8988T (cell line): ENCODE results near the gene TMEM259.
A peak's percentile ranks its signal among the peaks of the same experiment; 100 is the strongest.
"Not testable (repeated sequence)": the region's sequence is repeated elsewhere in the genome, so short reads cannot be mapped to it uniquely, and the experiment has no call there.

Experiments used
- DNase-seq: peaks from one replicate; pipeline ENCODE4 v3.0.0; 2011

TMEM259 gene

DNA sequence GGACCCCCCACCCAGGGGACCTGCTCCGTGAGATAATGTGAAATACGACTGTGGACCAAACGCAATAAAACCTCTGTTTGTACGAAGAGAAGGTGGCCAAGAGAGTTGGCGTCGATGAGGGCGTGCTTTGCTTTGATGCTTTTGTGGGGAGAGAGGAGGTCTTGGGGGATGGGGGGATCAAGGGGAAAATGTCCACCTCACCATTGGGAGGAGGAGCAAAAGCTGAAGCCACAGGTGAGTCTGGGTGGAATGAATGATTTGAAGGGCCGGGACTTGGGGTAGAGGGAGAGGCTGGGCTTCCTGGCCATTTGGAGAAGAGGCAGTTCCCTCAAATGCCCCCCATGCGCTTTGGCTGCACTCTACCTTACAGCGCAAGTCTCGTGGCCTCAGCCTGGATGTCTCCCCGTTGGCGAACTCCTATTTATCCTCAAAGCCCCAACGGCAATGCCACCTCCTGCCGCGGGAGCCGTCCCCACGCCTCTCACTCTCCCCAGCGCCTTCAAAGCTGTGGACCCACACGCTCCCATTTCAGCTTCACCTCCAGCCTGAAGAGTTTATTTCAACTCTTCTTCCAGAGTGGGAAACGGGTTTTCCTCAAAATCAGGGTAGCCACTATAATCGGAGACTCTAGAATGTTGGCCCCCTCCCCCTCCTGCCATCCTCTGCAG is 18.2 kb upstream of the TMEM259 start:
- no peak for DNase-seq

- DNase-seq = no peak
Measured at GRCh38 chr19:1037621-1038064, 16.7 kb upstream of the TMEM259 start.

- no peak for DNase-seq
Measured at GRCh38 chr19:1035998-1036621, 15.2 kb upstream of the TMEM259 start.

DNA sequence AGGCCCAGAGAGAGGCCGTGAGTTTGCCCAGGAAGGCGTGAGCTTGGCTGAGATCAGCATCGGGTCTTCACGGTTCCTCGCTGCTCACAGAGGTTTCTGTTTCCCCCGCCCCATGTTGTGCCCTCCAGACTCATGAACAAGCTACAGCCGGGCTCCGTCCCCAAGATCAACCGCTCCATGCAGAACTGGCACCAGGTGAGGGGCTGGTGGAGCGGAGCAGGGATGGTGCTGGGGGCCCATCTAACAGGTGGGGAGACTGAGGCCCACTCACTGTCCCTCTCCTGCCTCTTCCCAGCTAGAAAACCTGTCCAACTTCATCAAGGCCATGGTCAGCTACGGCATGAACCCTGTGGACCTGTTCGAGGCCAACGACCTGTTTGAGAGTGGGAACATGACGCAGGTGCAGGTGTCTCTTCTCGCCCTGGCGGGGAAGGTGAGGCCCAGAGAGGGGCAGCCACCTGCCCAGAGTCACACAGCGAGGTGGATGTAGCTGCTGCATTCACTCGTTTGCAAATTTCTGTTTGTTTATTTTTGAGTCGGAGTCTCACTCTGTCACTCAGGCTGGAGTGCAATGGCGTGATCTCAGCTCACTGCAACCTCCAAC is 11.4 kb upstream of the TMEM259 start:
- no peak for DNase-seq

GRCh38 chr19:1028062-1028926 is 7.4 kb upstream of the TMEM259 start:
- DNase-seq = peak; percentile 84

GRCh38 chr19:1027650-1028061 is 6.7 kb upstream of the TMEM259 start:
- DNase-seq = peak; percentile 68

- peak; percentile 37 for DNase-seq
Measured at GRCh38 chr19:1026783-1027649, 6.1 kb upstream of the TMEM259 start.

DNA sequence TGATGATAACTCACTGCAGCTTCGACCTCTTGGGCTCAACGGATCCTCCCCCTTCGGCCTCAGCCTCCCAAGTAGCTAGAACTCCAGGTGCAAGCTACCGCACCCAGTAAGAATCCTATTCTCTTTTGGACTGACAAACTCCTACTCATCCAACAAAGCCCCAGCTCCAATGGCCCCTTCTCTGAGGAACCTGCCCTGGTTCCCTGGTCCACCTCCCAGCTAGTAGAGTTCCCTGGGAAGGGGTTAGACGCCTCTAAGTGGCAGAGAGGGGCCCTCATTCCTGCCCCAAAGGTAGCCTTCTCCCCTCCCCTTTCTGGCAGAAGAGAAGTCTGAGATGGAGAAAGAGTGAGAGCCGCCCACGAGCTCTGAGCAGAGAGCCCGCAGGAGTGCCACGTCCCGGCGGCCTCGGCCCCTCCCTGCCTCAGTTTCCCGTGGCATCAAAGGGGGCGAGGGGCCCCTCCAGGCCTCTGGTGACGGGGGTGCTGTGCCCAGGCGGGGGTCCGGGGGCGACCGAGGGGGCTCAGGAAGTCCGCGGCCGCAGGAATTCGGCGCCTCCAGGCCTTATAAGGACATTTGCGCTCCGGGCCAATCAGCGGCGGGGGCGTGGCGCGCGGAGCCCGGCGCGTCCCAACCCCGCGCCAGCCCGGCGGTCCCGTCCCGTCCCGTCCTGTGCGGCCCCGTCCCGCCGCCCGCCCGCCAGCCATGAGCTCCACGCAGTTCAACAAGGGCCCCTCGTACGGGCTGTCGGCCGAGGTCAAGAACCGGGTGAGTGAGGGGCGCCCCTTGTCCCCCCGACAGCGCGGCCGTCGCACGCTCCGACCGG is 5.2 kb upstream of the TMEM259 start, which contains the start of gene CNN2:
Gene CNN2 (plus strand): TSS at position 649 of the 823 bp plus-strand sequence. CDS start 54 bp downstream, at position 703.
- DNase-seq = peak; percentile 91

- not testable (repeated sequence) for DNase-seq
Measured at GRCh38 chr19:1025080-1025479, 4.2 kb upstream of the TMEM259 start.

- not testable (repeated sequence) for DNase-seq
Measured at GRCh38 chr19:1023883-1024188, 2.9 kb upstream of the TMEM259 start.

DNA sequence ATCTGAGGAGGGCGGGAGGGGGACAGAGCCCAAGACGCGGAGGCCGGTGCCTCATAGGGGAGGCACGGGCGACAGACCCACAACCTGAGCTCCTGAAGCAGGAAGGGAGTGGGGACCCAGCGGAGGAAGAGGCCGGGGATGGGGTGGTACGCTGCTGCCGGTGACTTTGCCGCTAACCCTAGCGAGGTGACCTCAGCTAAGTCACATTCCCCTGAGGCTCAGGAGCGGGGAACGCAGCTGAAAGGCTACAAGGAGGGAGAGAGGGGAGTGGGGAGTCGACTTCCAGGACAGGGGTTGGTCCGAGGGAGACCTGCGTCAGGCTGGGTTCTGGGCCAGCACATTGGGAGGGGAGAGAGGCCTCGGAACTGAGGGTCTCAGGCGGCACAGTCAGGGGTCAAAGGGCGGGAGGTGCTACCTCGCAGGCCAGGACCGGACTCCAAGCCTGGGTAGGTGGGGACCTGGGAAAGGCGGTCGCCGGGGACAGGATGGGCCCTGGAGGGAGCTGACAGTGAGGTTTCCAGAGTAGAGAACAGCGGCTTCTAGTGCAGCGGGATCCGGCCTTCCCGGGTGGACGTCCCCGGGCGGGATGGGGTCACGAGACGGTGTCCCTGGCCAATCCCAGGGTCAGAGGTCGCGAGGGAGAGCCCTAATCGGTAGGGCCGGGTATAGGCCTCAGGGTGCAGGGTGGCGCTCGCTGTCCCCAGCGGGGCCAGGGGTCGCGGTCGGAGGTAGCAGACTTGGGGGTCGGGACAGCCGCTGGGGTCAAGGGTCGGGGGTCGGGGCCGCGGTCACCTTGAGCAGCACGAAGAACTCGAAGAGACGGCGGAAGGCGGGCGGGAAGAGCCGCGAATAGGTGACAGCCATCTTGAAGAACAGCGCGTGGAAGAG is 699 bp downstream of the TMEM259 start:
- DNase-seq = peak; percentile 47

DNA sequence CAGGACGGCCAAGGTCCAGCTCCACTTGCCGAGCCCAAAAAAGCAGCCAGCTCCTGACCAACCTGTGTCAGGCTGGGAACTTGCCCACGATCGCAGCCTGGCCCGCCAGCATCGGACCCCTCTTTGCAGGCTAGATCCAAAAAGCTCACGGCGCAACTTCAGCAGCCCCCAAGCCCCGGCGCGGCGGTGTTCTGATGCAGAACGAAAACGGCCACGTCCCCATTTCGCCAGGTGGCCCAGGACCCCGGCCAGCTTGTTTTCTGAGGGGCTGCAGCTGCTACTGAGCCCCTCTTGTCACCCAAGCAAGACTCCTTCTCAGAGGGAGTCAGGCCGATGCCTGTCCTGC is 1.3 kb downstream of the TMEM259 start:
- DNase-seq = no peak

- peak; percentile 50 for DNase-seq
Measured at GRCh38 chr19:1018932-1019615, 1.8 kb downstream of the TMEM259 start.

GRCh38 chr19:1018393-1018792 is 2.5 kb downstream of the TMEM259 start:
- DNase-seq = peak; percentile 35

GRCh38 chr19:1017906-1018305 is 3.0 kb downstream of the TMEM259 start:
- no peak for DNase-seq

DNA sequence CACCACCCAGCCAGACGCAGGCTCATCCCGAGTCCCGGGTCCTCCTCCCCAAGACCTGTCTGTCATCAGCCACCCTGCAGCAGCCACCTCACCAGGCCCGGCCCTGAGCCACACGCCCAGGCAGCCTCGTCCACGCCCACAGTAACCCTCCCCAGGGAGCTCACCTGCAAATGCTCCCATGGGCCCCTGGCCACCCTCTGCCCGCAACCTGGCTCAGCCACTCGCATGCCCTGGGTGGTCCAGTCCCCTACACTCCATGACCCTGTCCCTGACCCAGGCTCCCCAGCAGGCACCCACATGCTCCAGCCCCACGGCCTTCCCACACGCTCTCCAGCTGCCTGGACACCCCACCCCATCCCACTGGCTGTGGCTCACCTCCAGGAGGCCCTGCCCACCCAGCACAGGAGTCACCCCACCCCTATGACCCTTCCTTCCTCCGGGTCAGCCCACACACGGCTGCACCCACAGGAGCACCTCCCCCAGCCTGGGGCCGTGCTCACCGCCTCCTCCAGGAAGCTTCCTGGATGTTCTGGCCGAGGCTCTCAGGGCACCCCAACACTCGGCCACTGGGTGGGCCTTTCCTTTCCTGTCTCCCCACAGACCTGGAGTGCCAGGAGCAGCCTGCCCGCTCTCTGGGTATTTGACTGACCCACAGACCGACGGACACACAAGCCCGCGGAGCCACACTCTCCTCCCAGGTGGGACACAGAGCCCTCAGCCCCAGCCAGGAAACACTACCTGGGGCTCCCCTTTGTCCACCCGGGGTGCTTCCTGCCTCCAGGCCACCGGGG is 3.6 kb downstream of the TMEM259 start:
- peak; percentile 81 for DNase-seq

DNA sequence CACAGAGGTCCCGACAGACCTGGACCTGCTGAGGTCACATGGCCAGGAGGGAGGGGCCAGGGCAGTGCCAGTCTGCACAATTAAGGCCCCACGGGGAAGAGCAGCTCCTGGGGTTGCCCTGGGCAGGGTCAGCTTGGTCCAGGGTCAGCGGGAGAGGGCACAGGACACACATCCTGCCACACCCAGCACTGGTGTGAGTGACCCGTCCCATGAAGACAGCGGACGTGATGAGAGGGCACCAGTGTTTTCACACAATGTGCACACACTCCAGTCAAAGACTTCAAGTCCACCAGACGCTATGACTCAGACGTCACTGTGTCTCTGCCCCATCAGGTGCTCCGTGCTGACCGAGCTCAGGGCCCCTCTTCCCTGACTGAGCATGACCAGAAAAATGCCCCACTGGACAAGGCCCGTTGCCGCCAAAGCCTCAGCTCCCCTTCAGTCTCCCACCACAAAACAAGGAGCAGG is 4.2 kb downstream of the TMEM259 start:
- no peak for DNase-seq

GRCh38 chr19:1015782-1016646 is 4.9 kb downstream of the TMEM259 start:
- DNase-seq = peak; percentile 15
